SK-N-MC (cell line): ENCODE measurements around the gene ZNF467.

Experiments
- DNase-seq: peaks from one replicate; pipeline ENCODE4 v3.0.0-alpha.2; 2011; ENCODE audit warnings: low read depth, low spot score
- H3K27ac ChIP-seq: fragments of 200-600 bp; sonication (generic); 2 replicates; pipeline ENCODE4 v1.5.1; 2016; ENCODE audit warnings: mixed run types
- H3K36me3 ChIP-seq: fragments of 200-600 bp; sonication (generic); 2 replicates; pipeline ENCODE4 v1.6.1; 2017; ENCODE audit warnings: antibody characterized with exemption, low read length, mixed read lengths; ENCODE audit not compliant: insufficient read depth
- H3K4me3 ChIP-seq: fragments of 200-600 bp; sonication (generic); 2 replicates; pipeline ENCODE4 v1.5.1; 2016
- H3K9ac ChIP-seq: fragments of 200-600 bp; sonication (generic); 2 replicates; pipeline ENCODE4 v1.8.0; 2017; ENCODE audit warnings: mixed run types, mixed read lengths; ENCODE audit not compliant: insufficient read length
- H3K9me3 ChIP-seq: fragments of 200-600 bp; sonication (generic); 2 replicates; pipeline ENCODE4 v1.6.1; 2017; ENCODE audit warnings: low read depth, mild to moderate bottlenecking, antibody characterized with exemption, low read length, moderate library complexity, mixed read lengths
- EZH2 ChIP-seq: fragments of 200-600 bp; sonication (generic); IDR thresholded peaks from one replicate; pipeline ENCODE4 v1.6.1; 2017; ENCODE audit warnings: antibody characterized with exemption
- FOXP2 ChIP-seq: optimal IDR thresholded peaks from 2 replicates; pipeline ENCODE3; 2011; ENCODE audit warnings: mild to moderate bottlenecking, moderate library complexity; ENCODE audit not compliant: insufficient read depth; ENCODE audit errors: extremely low read length, control extremely low read depth
- POLR2AphosphoS5 ChIP-seq: IDR thresholded peaks from 2 replicates; pipeline ENCODE4 v1.6.1; 2012; ENCODE audit warnings: mild to moderate bottlenecking, low read depth, low read length, borderline replicate concordance

ZNF467 gene

GRCh38 chr7:149765399-149766121 is 7.8 kb downstream of the ZNF467 start:
- H3K4me3 ChIP-seq: no peak overlapping the region
- TF ChIP-seq EZH2 (no peak), POLR2AphosphoS5 (no peak), FOXP2 (no peak)
- H3K9me3 ChIP-seq: no peaks in the 10 kb centered on the region
- no peak overlapping the region for H3K9ac ChIP-seq
- H3K27ac ChIP-seq: no peak overlapping the region
- DNase-seq: no peak
- peaks cover 9% of the 10 kb centered on the region; the same call in 1 of the 2 replicates for H3K36me3 ChIP-seq

GRCh38 chr7:149764481-149765398 is 8.6 kb downstream of the ZNF467 start:
- no peak overlapping the region for H3K4me3 ChIP-seq

GRCh38 chr7:149763563-149764240 is 9.7 kb downstream of the ZNF467 start:
- no peak for DNase-seq
- Histone ChIP-seq H3K9me3 (no peaks in the 10 kb centered on the region), H3K9ac (no peak overlapping the region), H3K36me3 (peaks cover 9% of the 10 kb centered on the region; the same call in 1 of the 2 replicates), H3K4me3 (no peak overlapping the region), H3K27ac (no peak overlapping the region)
- no peak for TF ChIP-seq EZH2
- no peak for TF ChIP-seq POLR2AphosphoS5
- TF ChIP-seq FOXP2: no peak

More at GRCh38 chr7:149764481-149765398, 8.6 kb downstream of the ZNF467 start:
- Histone ChIP-seq H3K27ac (no peak overlapping the region), H3K36me3 (peaks cover 9% of the 10 kb centered on the region; the same call in 1 of the 2 replicates), H3K9me3 (no peaks in the 10 kb centered on the region), H3K9ac (no peak overlapping the region)
- TF ChIP-seq FOXP2: no peak
- no peak for DNase-seq

- Histone ChIP-seq H3K36me3 (no peaks in the 10 kb centered on the region; the same call in 1 of the 2 replicates), H3K9me3 (no peaks in the 10 kb centered on the region), H3K4me3 (no peak overlapping the region), H3K9ac (no peak overlapping the region), H3K27ac (no peak overlapping the region)
- DNase-seq: no peak
- no peak for TF ChIP-seq POLR2AphosphoS5
- TF ChIP-seq EZH2: no peak
- no peak for TF ChIP-seq FOXP2
Observed at GRCh38 chr7:149762610-149763009, 10.8 kb downstream of the ZNF467 start.

- H3K9ac ChIP-seq: no peak overlapping the region
- DNase-seq: no peak
- TF ChIP-seq POLR2AphosphoS5 (no peak), FOXP2 (no peak), EZH2 (no peak)
- H3K4me3 ChIP-seq: no peak overlapping the region
- H3K36me3 ChIP-seq: no peaks in the 10 kb centered on the region
- H3K9me3 ChIP-seq: no peaks in the 10 kb centered on the region
- no peak overlapping the region for H3K27ac ChIP-seq
Observed at GRCh38 chr7:149762089-149762488, 11.3 kb downstream of the ZNF467 start.

GRCh38 chr7:149761307-149761706 is 12.1 kb downstream of the ZNF467 start:
- TF ChIP-seq FOXP2: no peak
- TF ChIP-seq POLR2AphosphoS5: no peak
- TF ChIP-seq EZH2: no peak
- Histone ChIP-seq H3K9ac (no peak overlapping the region), H3K9me3 (no peaks in the 10 kb centered on the region), H3K36me3 (no peaks in the 10 kb centered on the region), H3K27ac (no peak overlapping the region), H3K4me3 (no peak overlapping the region)
- DNase-seq: no peak

- H3K9me3 ChIP-seq: no peaks in the 10 kb centered on the region
- H3K4me3 ChIP-seq: no peak overlapping the region
- H3K27ac ChIP-seq: no peak overlapping the region
- no peak for DNase-seq
- H3K36me3 ChIP-seq: no peaks in the 10 kb centered on the region
- no peak for TF ChIP-seq POLR2AphosphoS5
- TF ChIP-seq EZH2: no peak
- TF ChIP-seq FOXP2: no peak
- H3K9ac ChIP-seq: no peak overlapping the region
Observed at GRCh38 chr7:149760538-149760937, 12.8 kb downstream of the ZNF467 start.
